ENCODE data around the gene RIMKLB.

Gene RIMKLB

GRCh38 chr12:8823565-8824300, 125.9 kb downstream of the RIMKLB start:
- Histone ChIP-seq H3K4me3 (ENCODE audit: low read depth, low read length) (no peak overlapping the region), H3K4me1 (peaks cover 16% of the 10 kb centered on the region), H3K79me2 (no peaks in the 10 kb centered on the region), H3K9ac (no peak overlapping the region), H3K27ac (no peak overlapping the region), H3K4me2 (ENCODE audit: low read length) (no peak overlapping the region), H3K36me3 (ENCODE audit: control insufficient read depth, insufficient read depth, low read length) (no peaks in the 10 kb centered on the region), H3K9me3 (ENCODE audit: control insufficient read depth, low read length) (no peaks in the 10 kb centered on the region), H2AFZ (no peak overlapping the region), H3K27me3 (ENCODE audit: control insufficient read depth, insufficient read depth, low read length) (no peaks in the 10 kb centered on the region)
- peak; percentile 41 for TF ChIP-seq CTCF (IDR thresholded peaks at IDR 0.05)

GRCh38 chr12:8827551-8828256, 129.9 kb downstream of the RIMKLB start:
- H2AFZ ChIP-seq = peak overlapping the region; percentile 86
- no peak for TF ChIP-seq CTCF (IDR thresholded peaks at IDR 0.05)
- peaks cover 31% of the 10 kb centered on the region for H3K4me1 ChIP-seq
- H3K9me3 ChIP-seq (ENCODE audit: control insufficient read depth, low read length) = no peaks in the 10 kb centered on the region
- H3K9ac ChIP-seq = no peak overlapping the region
- no peaks in the 10 kb centered on the region for H3K79me2 ChIP-seq
- peak overlapping the region; percentile 10 for H3K4me2 ChIP-seq (ENCODE audit: low read length)
- no peaks in the 10 kb centered on the region for H3K27me3 ChIP-seq (ENCODE audit: control insufficient read depth, insufficient read depth, low read length)
- H3K36me3 ChIP-seq (ENCODE audit: control insufficient read depth, insufficient read depth, low read length) = no peaks in the 10 kb centered on the region
- H3K4me3 ChIP-seq (ENCODE audit: low read depth, low read length) = peak overlapping the region; percentile 13
- peak overlapping the region; percentile 94 for H3K27ac ChIP-seq

GRCh38 chr12:8828257-8829124, 130.7 kb downstream of the RIMKLB start:
- Histone ChIP-seq H3K27me3 (ENCODE audit: control insufficient read depth, insufficient read depth, low read length) (no peaks in the 10 kb centered on the region), H3K36me3 (ENCODE audit: control insufficient read depth, insufficient read depth, low read length) (no peaks in the 10 kb centered on the region), H3K4me1 (peaks cover 31% of the 10 kb centered on the region), H3K4me3 (ENCODE audit: low read depth, low read length) (peak overlapping the region; percentile 17), H2AFZ (peak overlapping the region; percentile 86), H3K4me2 (ENCODE audit: low read length) (peak overlapping the region; percentile 53), H3K79me2 (no peaks in the 10 kb centered on the region), H3K9ac (no peak overlapping the region), H3K9me3 (ENCODE audit: control insufficient read depth, low read length) (no peaks in the 10 kb centered on the region), H3K27ac (peak overlapping the region; percentile 94)
- TF ChIP-seq CTCF (IDR thresholded peaks at IDR 0.05) = no peak

GRCh38 chr12:8829125-8829518, 131.3 kb downstream of the RIMKLB start:
- peak overlapping the region; percentile 17 for H3K4me3 ChIP-seq (ENCODE audit: low read depth, low read length)
- H3K79me2 ChIP-seq = no peaks in the 10 kb centered on the region
- H3K27ac ChIP-seq = peak overlapping the region; percentile 94
- H3K9ac ChIP-seq = no peak overlapping the region
- H3K27me3 ChIP-seq (ENCODE audit: control insufficient read depth, insufficient read depth, low read length) = no peaks in the 10 kb centered on the region
- no peak for TF ChIP-seq CTCF (IDR thresholded peaks at IDR 0.05)
- H3K4me1 ChIP-seq = peaks cover 31% of the 10 kb centered on the region
- peak overlapping the region; percentile 86 for H2AFZ ChIP-seq
- H3K36me3 ChIP-seq (ENCODE audit: control insufficient read depth, insufficient read depth, low read length) = no peaks in the 10 kb centered on the region
- H3K9me3 ChIP-seq (ENCODE audit: control insufficient read depth, low read length) = no peaks in the 10 kb centered on the region
- H3K4me2 ChIP-seq (ENCODE audit: low read length) = peak overlapping the region; percentile 53

Data from parathyroid adenoma (tissue), 2 donors.